MM.1S (cell line): ENCODE data around the gene TERB1.
A peak's percentile ranks its signal among the peaks of the same experiment; 100 is the strongest.

Source experiments
- EZH2 ChIP-seq: fragments of 300-600 bp; sonication (generic); optimal IDR thresholded peaks from 2 replicates; pipeline ENCODE3; 2017; ENCODE audit warnings: low read depth, mild to moderate bottlenecking, antibody characterized with exemption, low read length, mixed read lengths
- EZH2phosphoT487 ChIP-seq: fragments of 300-600 bp; sonication (generic); IDR thresholded peaks from 2 replicates; pipeline ENCODE4 v1.6.1; 2018; ENCODE audit warnings: antibody characterized with exemption, low read length
- TF ChIP-seq, protein P1 (sequence below): fragments of 300-600 bp; sonication (generic); IDR thresholded peaks from 2 replicates; pipeline ENCODE4 v1.5.1; 2016; ENCODE audit warnings: antibody characterized with exemption, low read length, mixed read lengths

DNA sequence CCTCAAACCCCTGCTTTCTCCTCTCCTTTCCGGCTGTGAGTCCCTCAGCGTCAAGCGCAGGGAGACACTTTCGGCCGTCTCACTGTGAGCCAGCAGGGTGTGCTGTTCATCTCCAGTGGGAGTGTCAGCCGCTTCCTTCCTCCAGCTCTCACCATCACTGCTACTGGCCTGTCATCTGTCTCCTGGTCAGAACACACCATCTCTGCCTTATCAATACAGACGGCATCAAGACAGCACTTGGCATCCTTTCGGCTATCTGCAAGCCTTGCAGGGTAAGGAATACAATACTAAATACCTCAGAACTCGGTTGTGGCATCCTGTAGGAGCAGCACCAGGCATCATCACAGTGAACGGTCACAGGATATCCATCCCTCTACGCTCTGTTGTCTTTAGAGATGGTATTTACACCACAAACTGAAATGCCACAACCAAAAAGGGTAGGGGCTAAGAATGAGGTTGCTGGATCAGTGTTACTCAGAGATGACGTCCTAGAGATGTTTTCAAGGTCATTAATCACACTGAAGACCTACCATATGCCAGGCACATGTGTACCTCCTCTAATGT, 84.2 kb downstream of the TERB1 start:
- TF ChIP-seq, protein P1, sequence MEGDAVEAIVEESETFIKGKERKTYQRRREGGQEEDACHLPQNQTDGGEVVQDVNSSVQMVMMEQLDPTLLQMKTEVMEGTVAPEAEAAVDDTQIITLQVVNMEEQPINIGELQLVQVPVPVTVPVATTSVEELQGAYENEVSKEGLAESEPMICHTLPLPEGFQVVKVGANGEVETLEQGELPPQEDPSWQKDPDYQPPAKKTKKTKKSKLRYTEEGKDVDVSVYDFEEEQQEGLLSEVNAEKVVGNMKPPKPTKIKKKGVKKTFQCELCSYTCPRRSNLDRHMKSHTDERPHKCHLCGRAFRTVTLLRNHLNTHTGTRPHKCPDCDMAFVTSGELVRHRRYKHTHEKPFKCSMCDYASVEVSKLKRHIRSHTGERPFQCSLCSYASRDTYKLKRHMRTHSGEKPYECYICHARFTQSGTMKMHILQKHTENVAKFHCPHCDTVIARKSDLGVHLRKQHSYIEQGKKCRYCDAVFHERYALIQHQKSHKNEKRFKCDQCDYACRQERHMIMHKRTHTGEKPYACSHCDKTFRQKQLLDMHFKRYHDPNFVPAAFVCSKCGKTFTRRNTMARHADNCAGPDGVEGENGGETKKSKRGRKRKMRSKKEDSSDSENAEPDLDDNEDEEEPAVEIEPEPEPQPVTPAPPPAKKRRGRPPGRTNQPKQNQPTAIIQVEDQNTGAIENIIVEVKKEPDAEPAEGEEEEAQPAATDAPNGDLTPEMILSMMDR, result peak; percentile 6; the same call in 1 of the 2 replicates
- TF ChIP-seq EZH2phosphoT487 (no peak), EZH2 (no peak)
